GM18868 (cell line): ENCODE results near the gene ZBTB45.
A peak's percentile ranks its signal among the peaks of the same experiment; 100 is the strongest.
"Not testable (repeated sequence)": the region's sequence is repeated elsewhere in the genome, so short reads cannot be mapped to it uniquely, and the experiment has no call there.

ENCODE experiments used
- ATAC-seq: cut with Tn5 transposase; IDR thresholded peaks from one replicate; pipeline ENCODE4 v1.9.1; 2021; ENCODE audit warnings: mild to moderate bottlenecking, moderate library complexity; ENCODE audit not compliant: unreplicated experiment

The ZBTB45 gene

GRCh38 chr19:58477130-58477529 is 42.5 kb downstream of the ZBTB45 start:
- no peak for ATAC-seq

GRCh38 chr19:58476498-58477015 is 43.1 kb downstream of the ZBTB45 start:
- no peak for ATAC-seq

GRCh38 chr19:58475714-58476497 is 43.7 kb downstream of the ZBTB45 start, which contains the start of gene ZNF446:
TSS of gene ZNF446 (plus strand) at chr19:58476352. CDS start at chr19:58477219, 867 bp downstream.
- peak; percentile 78 for ATAC-seq

- peak; percentile 3 for ATAC-seq
Measured at GRCh38 chr19:58474997-58475713, 44.5 kb downstream of the ZBTB45 start.

DNA sequence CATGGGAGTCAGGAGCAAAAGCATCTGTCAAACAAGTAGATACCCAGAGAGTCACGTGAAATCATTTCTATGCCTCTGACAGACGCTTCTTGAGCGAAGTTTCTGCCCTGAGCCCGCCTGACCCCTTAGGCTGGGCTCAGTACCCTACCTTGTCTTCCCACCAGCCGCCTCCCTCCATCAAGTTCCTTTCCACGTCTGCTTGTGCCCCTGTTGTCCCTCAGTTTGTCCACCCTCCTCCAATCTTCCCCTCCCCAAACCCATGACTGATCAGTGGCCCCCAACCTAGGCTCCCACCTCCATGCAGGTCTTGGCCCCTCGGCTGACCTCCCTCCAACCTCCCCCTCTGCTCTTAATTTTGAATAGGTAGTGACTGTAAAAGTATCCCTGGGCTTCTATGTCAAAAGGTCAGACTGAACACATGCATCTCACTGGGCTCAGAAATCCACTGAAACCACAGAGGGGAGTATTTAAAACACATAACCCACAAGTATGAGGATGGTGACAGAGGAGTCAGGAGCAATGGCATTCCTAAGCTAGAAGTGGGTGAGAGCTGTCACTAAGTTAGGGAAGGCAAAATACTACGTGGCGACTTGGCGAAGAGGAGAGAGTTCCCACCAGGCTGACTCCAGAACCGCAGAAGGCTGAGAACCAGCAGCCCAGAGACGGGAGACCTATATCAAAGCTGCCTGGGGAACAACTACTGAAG is 45.2 kb downstream of the ZBTB45 start:
- ATAC-seq: no peak

DNA sequence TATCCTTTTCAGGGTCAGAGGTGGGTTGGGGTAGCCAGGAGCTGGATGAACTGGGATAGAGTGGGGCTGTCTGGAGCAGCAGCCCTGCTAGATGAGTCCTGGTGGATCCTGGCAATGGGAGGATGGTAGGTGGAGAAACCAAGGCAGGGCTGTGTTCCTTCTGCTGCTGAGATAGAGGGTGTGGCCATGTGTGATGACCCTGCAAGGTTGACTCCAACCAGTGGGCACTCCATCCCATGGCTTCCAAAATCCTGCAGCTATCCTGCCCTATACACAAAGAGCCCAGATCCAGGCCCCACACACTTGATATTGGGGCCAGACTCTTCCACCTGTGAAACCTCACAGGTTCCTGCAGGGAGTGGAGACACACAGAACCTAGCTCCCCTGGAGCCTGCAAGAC is 45.8 kb downstream of the ZBTB45 start:
- no peak for ATAC-seq

DNA sequence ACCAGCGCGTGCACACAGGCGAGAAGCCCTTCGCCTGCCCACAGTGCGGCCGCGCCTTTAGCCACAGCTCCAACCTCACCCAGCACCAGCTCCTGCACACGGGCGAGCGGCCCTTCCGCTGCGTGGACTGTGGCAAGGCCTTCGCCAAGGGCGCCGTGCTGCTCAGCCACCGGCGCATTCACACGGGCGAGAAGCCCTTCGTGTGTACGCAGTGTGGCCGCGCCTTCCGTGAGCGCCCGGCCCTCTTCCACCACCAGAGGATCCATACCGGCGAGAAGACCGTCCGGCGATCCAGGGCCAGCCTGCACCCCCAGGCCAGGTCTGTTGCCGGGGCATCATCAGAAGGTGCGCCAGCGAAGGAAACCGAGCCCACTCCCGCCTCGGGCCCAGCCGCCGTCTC is 47.9 kb downstream of the ZBTB45 start:
- ATAC-seq: no peak

GRCh38 chr19:58470837-58471543 is 48.6 kb downstream of the ZBTB45 start:
- ATAC-seq: not testable (repeated sequence)

DNA sequence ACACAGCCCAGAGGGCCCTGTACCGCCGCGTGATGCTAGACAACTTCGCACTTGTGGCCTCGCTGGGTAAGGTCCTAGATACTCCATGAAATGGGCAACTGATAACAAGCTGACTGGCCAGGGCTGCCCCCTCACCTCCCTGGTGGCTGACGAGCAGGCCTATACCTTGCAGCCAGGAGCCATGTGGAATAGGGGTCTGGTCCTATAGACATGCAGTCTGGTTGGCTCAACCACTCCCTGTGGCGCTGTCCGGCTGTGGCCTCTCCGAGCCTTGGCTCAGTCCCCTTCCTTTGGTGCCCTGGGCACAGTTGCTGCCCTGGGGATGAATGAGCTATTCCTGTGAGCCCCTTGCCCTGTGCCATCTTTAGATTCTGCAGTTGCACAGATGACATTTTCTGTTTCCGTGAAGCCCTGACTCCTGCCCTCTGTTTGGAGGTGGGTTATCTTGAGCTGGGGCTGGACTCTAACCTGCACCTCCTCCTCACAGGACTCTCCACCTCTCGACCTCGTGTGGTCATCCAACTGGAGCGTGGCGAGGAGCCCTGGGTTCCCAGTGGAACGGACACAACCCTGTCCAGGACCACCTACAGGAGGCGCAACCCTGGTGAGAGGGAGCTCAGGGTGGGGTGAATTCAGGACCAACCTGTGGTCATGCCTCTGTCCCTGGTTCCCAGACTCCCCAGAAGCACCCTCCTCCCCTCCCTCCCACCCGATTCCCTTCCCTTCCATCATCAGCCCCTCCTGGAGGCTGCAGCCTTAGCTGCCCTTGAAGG is 50.2 kb downstream of the ZBTB45 start:
- no peak for ATAC-seq

DNA sequence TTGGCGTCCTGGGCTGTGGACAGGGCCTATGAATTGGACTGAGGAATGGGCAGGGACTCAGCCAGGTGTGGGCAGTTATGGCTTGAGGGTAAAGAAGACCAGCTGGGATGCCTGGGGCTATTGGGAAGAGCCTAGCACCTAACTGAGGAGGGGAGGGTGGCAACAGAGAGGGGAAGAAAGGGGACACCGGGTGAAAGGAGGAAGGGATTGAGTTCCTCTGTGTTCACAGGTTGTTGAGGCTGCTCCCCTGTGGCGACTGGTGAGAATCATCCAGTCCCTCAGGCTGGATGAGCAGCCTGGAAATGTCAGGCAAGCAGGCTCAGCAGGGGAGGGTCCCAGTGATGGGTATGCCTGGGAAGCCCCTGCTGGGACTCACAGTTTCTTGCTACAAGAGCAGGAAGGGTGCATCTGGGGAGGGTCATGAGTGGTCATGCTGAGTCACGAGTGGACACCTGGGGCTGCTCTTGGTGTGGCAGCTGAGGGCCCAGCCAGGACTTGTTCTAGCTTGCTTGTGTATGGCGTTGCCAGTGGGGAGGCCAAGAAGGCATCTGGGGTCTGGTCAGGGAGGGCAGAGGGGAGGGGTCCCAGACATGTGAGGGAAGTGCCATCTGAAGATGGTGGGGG is 51.3 kb downstream of the ZBTB45 start:
- no peak for ATAC-seq

DNA sequence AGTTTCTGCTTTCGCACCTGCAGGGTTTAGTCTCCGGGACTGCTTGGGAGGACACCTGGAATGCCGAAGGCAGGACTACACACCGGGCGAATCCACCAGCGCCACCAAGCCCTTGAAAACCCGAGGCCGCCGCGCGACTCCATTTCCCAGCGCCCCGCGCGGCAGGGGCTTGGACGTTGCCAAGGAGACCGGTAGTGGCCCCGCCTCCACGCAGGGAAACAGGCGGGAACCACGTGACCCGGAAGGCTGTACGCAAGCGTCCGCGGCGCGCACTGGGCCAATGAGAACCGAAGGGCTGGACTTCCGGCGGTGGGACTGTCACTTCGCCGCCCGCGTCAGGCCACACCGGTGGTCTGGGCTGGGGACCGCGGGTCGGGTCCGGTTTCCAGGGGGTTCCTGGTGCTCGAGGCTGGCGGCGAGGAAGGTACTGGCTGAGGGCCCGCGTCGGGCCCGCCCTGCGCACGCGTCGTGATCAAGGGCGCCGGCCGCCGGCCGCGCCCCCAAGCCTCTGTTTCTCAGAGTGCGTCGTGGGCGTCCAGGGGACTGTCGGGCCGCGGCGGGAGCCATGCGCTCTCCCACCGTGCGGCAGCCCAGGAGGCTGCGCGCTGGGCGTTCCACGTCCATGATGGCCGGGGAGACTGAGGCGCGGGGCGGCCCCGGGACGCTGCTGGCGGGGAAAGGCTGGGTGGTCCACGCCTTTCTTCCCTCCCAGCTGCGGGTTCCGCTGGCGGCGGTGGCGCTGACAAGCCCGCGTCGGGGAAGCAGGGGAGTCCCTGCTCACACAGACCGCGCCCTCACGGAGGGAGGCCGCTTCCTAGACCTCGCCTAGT is 52.6 kb downstream of the ZBTB45 start, which contains the start of gene ZNF324:
Gene ZNF324, plus strand, starts transcription at position 321 of the 830 bp plus-strand sequence. CDS start 2,106 bp downstream, outside the sequence.
- peak; percentile 91 for ATAC-seq

DNA sequence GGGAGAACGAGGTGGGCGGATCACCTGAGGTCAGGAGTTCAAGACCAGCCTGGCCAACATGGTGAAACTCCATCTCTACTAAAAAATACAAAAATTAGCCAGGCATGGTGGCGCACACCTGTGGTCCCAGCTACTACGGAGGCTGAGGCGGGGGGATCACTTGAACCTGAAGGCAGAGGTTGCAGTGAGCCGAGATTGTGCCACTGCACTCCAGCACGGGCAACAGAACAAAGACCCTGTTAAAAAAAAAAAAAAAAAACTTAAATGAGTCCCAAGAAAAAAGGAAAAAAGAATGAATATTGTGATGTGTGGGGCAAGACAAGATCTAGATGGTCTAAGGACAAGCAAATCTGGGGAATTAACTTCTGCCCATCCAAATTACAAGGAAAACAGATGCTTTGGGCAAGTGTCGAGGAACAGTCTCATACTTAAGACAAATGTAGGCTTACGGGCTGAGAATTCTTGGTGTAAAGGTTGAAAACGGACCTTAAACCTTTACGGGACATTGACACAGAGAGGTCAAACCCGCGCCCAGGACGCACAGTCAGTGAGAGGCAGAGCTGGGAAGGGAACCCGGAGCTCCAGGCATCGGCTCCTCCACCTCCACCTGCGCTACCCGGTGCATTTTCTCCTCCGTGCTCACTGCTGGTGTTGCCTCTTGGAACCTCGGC is 53.4 kb downstream of the ZBTB45 start:
- peak; percentile 24 for ATAC-seq
